Activated CD4-positive, CD25-positive, alpha-beta regulatory T cell treated with anti-CD3 and anti-CD28 coated beads, Interleukin-2, amount 50 U/mL, for 72 hours (primary cell): ENCODE data around the gene CEP295NL.
"Not testable (repeated sequence)": the region's sequence is repeated elsewhere in the genome, so short reads cannot be mapped to it uniquely, and the experiment has no call there.

ENCODE experiments used
- DNase-seq: peaks from one replicate; pipeline ENCODE4 v3.0.0; 2021

CEP295NL gene

DNA sequence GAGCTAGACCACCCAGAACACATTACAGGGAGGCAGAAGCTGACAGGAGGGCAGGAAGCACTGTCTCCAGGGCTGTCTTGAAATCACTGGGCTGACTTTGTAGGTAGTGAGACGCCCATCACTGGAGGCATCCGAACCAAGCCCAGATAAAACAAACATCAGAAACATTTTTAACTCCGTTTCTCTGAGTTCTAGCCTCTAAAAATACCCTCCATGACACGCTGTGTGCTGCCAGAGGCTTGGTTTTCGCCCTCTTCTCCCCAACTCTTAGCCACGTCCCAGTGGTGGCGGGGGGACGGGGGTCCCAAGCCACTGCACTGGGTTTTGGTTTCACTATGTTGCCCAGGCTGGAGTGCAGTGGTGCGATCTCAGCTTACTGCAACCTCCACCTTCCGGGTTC, 1.2 kb downstream of the CEP295NL start:
- DNase-seq, result no peak

DNA sequence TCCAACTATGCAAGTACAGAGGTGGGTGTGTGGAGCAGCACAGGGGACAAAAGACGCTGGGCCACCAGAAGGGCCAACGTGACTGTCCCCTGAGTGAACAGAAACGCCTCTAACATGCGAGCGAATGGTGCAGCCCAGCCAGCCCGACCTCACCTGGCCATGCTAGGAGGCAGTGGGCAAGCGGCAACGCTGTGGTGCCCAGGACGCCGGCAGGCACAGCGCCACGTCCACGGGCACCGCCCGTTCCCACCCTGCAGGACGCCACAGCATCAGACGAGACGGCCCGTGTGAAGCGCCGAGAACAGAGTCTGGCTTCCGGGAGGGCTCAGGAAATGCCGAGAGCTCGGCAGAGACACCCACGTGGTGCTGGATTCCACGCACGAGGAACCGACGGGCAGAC, 2.2 kb downstream of the CEP295NL start:
- DNase-seq, result no peak

DNA sequence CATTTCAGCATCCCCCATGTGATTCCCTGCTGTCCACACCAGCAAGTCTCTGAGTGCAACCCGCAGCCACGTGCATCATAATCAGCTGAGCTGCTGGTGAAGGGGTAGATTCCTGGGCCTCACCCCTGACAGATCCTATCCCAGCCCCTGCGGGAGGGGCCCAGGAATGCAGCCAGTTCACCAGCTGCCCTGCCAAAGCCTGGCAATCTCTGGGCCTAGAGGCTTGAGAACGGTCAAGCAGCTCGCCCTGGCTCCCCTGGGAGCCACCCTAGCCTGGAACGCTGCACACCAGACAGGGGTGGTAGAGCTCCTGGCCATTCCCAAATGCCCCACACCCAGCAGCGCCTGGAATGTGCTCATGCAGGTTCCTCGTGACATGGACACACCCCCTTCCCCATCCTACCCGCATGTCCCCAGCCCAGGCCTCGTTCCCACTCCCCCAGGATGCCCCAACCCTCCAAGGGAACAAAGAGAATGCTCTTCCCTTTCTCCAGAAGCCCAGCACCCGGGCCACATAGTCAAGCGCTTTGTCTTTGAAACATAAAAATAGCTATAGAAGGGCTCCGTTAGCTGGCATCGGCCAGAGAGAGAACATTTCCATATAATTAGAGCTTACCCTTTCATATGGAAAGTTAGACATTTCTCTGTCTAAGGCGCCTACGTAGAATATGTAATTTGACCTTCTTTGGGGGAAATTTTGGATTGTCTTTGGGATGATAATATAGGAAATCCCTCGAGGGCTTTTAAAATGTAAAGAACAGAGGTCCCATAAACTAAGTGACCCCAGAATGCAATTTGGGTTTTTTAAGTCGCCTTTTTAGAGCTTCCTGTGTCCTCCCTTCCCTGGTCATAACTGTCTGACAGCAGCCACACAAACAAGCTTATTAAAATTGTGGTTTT, 3.4 kb downstream of the CEP295NL start:
- no peak for DNase-seq

DNA sequence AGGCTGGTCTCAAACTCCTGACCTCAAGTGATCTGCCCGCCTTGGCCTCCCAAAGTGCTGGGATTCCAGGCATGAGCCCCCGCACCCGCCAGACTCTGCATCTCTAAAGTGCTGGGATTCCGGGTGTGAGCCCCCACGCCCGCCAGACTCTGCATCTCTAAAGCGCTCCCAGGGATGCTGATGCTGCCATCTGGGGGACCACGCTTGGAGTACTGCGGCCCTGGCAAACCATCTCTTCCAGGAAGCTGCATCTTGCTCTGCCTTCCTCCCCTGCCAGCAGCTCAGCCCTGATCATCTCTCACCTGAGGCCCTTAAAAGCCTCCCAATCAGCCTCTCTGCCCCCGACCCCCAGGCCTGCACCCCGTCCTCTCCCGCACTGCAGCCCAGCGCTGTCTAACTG, 4.1 kb downstream of the CEP295NL start:
- DNase-seq, result no peak

DNA sequence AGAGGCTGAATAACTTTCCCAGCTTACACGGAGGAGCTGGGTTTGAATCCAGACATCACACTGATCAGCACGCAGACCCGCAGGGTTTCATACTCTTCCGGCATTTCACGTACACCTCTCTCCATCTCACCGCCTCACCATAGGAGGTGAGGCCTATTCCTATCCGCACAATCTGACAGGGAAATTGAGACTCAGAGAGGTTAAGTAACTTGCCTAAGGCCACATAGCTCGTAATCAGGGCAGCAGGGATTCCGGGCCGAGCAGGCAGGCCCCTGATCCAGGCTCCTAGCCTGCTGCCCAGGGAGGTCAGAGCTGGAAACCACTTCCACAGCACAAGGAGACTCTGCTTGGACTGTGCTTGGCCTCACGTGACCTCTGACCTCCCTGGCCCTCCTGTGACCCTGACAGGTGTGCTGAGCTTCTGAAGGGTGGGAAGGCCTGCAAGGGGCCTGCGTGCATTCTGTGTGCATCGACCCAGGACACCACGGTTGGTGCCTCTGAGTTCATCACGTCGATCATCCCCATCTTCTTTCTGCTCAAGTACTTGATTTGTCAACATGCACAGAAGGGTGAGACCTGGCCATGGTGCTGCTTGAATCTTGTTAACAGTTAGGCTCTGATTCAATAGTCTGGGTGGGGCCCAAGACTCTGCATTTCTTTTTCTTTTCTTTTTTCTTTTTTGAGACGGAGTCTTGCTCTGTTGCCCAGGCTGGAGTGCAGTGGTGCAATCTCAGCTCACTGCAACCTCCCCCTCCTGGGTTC, 4.7 kb downstream of the CEP295NL start:
- no peak for DNase-seq

DNA sequence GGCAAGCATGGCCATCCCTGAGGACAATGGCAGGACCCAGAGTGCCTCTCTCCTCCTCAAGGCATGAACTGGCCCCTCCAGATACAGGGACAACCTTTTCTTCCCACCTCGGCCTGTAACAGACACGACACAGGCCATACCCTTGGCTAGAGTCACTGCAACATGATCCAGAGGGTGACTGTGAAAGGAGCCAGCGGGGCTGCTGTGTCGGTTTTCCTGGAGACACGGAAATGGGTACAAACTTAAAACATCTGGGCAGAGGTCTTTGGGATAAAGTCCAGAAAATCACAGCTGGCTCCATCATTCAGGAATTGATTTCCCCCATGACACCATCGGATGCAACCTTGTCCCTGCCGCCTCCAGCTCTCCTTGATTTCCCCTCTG, 5.3 kb downstream of the CEP295NL start:
- DNase-seq, result no peak

DNA sequence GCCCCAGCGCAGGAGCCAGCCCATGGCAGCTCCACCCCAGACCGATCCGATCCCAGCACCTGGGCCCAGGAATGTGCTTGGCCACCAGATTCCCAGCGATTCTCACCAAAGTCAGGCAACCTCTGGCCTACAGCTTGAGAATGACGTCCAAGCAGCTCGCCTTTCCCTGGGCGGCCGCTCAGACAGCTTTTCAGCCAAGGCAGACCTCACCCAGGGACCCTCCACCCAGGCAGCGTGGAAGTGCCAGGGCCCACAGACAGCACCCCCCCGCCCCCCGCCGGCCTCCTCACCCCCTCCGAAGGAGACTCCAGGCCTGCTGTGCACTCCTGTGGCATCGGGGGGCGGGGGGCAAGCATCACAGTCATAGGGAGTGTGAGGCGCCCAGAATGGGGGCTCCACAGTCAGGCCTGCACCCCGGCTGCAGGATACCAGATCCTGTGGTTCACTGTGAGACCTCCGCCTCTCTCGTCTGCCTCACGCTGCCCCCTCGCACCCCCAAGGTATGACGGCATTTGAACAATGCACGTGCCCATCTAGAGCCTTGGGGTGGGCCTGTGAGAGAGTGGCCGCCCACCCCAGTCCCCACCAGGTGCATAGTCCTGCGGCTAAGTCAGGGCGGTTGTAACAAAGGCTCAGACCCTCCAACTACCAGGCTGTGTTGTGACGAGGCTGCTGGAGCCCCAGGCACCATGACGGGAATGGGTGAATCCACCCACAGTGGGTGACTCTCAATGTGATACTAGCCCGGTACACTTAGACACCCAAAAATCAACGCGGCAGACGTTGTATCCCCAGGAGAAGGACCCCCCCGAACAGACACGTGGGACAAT, 6.0 kb downstream of the CEP295NL start:
- no peak for DNase-seq

DNA sequence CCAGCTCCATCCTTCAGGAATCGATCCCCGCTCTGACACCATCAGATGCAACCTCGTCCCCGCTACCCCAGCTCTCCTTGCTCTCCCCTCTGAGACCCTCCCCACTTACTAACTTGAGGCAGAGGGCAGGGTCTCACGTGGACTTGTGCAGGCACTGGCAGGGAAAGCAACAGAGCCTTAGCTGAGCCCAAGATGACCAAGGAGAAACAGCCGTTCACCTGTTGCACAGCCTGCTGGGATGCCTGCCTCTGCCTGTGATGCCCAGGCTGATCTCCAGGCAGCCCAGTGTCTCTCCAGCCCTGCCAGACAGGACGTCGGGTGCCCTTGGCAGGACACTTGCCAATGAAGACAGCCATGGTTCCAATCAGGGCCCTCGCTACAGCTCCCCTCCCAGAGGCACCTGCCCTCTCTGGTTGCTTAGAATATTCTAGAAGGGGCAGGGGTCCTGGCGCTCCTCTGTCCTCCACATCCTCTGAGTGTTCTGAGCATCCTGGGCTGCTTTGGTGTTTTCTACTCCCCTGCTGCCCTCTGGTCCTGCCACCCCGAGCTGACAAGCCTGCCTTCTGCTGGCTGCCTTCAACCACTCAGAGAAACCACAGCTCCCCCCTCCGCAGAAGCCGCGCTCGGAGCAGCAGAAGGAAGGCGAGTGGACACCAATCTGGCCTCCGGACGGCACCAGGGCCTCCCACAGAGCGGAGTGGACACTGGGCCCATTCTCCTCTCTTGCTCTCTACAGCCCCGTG, 6.7 kb downstream of the CEP295NL start:
- DNase-seq, result no peak

DNA sequence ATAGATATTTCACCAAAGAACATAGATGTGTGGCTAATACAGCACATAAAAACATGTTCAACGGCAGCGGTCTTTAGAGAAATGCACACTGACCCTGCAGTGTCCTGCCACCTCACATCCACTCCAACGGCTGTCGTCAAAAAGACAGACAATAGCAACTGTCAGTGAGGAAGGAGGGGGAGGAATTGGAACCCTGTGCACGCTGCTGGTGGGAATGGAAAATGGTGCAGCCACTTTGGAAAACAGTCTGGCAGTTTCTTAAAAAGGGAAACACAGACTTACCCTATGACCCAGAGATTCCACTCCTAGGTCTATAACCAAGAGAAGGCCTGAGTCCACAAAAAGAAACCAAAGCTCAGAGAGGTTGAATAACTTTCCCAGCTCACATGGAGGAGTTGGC, 7.7 kb downstream of the CEP295NL start:
- no peak for DNase-seq

DNA sequence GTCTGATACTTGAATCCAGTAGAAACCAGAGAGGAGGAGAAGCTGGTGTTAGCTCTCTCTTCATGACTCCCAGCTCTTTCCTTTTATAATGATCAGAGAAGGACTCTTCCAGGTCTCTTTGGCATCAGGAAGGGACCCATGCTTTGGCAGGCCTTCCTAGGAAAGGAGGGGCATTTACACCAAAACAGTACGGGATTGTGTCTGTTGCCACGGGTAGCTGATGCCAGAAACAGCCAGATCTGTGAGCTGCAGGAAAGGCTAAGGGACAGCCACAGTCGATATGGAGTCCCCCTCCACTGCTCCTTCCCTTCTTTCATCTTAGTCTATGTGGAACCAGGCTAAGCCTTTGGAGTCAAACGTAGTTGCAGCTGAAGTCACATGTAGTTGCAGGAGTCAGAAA, 9.3 kb downstream of the CEP295NL start:
- no peak for DNase-seq

DNA sequence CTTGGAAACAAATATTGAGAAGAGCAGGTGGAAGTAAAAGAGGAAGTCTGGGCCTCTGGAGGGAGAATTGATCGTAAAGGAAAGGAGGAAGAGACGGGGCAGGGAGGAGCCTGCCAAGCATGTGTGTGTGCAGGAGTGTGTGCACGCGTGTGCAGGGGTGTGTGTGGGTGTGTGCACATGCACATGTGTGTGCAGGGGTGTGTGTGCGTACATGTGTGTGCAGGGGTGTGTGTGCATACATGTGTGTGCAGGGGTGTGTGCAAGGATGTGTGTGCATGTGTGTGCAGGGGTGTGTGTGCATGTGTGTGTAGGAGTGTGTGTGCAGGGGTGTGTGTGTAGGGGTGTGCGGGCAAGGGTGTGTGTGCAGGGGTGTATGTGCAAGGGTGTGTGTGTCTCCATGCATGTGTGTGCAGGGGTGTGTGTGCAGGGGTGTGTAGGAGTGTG, 10.0 kb downstream of the CEP295NL start:
- DNase-seq, result no peak

DNA sequence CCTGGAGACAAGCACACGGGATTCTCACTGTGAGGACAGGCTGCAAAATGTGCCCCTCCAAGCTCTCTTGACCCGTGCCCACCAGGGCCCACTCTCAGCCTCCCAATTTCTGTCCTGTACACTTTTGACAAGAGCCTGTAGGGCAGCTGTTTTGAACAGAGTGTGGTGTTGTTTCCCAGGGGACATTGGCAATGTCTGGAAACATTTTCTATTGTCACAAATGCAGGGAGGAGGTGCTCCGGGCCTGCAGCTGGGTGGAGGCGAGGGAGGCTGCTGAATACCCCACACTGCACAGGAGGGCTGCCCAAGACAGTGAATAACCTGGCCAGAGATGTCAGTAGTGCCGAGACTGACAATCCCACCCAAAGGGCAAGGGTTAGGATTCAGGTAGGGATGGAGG, 10.5 kb downstream of the CEP295NL start:
- no peak for DNase-seq

DNA sequence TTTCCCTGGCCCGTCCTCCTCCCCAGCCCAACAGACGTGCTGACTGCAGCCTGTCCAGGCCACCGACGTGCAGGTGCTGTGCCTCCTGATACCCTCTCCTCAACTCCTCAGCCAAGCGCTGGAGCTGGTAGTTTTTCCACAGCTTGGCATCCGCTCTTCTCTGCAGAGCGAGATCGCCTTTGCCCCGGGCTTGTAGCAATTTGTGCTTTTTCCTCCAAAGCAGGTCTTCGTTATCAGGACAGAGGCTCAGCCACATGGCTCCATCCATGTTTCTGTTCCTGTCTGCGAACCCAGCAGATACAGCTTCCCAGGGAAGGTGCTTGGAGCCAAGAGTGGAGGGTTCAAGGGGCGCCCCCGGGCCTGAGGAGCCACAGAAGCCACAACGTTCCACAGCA, 10.9 kb downstream of the CEP295NL start:
- no peak for DNase-seq

DNA sequence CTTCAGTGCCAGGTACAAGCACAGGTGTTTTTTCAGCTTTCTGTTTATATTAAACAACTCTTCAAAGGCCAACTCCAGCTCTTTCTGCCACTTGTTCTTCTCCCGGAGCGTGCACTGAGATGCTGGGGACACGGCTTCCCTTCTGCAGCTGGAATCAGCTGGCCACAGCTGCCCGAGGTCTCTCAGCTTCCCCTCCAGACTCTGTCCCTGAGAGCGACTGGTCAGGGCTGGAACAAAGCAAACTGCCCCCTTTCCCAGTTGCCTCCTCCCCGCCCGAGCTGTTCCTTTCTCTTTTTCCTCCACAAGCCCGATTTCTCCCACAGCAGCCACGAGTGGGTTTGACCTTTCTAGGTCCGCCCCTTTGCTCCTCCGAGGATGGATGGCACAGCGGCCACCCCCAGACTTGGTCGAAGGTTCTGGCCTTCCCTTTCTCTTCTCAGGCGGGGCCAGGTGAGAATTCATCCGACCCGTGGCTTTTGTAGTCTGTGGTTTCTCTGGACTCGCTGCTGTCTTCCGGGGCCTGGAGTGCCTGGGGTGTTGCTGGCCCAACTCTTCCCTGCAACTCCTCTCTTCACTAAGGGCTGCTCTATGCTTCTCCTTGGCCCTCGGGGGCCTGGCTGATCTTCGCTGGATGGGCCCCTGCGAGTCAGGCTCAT, 11.5 kb downstream of the CEP295NL start:
- DNase-seq, result no peak

DNA sequence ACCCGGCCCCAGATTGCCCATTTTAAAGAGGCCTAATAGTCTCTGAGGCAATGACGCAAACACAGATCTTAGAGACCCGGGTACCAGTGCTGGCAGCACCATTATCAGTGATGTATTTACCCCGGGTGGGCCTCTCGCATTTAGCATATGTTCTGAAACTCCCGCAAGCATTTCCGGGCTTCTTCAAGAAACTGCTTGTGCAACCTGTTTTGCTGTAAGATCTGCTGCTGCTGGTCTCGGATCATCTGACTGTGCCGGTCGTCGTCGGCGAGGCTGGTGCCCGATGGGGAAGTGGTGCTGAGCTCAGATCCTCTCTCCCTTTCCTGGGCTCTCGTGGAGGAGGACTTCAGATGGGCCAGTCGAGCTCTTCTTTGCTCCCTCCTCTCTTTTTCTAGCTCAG, 12.5 kb downstream of the CEP295NL start:
- DNase-seq, result peak; percentile 39

DNA sequence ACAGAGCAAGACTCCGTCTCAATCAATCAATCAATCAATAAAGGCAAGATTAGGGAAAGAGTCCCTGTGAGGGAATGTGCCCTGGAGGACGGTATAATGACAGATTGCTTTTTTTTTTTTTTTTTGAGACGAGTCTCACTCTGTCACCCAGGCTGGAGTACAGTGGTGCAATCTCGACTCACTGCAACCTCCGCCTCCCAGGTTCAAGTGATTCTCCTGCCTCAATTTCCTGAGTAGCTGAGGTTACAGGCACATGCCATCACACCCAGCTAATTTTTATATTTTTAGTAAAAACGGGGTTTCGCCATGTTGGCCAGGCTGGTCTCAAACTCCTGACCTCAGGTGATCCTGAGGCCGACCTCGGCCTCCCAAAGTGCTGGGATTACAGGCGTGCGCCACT, 12.9 kb downstream of the CEP295NL start:
- not testable (repeated sequence) for DNase-seq

DNA sequence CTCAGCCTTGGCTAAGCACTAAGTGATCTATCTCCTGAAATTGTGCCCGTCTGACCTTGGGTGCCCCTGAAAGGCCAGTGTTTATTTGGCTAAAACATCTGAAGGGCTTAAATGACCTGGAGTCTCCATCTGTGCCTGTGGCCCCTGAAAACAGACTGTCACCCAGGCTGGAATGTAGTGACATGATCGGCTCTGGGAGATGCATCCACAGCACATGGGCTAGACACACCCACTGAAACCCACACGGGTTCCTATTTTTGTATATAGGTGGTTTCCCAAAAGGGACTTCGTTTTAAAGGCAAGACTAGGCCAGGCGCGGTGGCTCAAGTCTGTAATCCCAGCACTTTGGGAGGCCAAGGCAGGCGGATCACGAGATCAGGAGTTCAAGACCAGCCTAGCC, 13.5 kb downstream of the CEP295NL start:
- no peak for DNase-seq

DNA sequence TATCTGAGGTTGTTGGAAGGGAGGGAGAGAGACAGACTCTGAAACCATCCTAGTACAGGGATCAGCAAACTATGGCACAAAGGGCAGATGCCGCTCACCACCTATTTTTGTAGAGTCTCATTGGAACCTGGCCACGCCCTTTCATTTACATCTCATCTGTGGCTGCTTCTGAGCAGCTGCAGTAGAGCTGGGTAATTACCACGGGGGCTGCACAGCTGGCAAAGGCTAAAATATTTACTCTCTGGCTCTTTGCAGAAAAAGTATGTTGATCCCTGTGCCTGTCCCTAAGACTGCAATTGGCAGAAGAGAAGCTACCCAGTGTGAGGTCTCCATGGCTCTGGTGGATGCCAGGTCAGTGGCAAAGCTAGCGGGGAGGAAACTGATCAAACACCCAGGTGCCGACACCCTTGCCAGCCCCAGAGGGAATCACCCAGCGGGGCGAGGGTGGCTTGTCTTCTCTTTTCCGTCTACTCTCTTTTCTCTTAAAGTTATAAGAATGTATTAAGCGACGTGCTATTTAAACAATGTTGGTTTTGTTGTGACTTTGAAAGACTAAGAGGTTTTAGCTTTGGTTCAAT, 14.0 kb downstream of the CEP295NL start:
- DNase-seq, result no peak

DNA sequence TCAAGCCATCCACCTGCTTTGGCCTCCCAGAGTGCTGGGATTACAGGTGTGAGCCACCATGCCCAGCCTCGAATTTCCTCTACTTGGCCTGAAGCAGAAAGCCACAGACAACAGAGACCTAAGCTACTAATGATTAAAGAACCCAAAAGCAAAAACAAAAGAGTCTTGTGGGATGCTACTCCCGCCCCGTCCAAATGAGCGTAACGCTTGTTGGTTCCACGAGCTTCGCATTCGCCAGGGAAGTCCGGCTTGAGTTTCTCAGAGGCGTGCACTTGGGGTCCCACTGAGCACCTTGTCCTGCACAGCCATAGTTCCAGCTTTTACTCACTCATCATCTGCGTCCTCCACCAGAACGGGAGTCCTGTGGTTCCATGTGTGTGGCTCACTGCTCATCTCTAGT, 16.0 kb downstream of the CEP295NL start:
- DNase-seq, result no peak

DNA sequence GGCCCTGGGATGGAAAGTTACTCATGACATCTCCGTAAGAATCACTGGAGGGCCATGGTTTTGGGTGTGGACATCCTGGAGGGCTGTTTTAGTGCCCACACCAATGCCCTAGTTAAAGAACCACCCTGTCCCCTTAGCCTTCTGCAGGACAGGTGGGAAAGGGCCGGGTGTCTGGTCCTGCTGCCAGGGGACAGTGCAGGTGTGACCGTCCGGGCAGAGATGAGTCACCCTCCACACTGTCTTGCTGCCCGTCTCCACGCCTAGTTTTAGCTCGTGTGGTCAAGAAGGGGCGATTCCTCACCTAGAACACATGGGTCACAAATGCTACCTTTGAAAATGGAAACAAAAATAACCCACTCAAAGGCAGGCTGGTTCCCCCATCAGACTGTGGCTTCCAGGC, 17.0 kb downstream of the CEP295NL start:
- DNase-seq, result no peak

DNA sequence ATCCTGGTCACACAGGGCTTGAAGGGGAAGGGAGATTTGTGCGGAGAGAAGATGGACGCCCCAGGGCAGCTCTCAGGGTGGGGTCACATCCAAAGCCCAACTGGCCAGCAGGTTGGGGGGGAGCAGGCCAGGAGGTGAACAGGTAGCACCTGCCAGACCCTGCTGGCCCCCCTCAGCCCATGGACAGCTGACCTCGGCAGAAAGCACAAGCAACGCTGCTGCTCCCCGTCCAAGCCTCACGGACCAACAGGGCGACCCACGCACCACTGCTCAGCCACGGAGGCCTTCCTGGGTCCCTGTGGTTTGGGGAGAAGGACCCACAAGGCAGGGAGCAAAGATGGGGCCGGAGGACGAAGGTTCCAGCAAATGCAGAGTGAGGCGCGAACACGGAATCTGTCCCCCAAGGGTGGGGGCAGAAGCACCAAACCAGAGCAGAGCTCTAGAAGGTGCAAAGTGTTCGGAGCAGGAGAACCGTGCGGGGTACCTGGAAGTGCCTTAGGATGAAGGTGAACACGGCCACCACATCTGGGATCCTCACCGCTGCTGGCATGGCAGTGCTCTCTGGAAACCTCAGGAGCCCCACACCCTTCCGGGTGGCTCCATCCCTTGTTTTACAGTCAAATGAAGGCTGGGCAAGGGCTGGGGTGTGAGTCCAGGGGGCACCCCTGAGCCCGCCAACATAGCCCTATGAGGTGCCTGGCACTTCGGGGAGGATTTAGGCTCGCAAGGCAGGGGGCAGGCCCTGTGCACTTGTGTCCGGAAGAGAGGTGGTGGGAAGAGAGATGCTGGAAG, 17.9 kb downstream of the CEP295NL start:
- DNase-seq, result no peak
